HG02759 (cell line): ENCODE measurements around the gene WARS2.

Source experiments
- ATAC-seq: cut with Tn5 transposase; IDR thresholded peaks from one replicate; pipeline ENCODE4 v1.9.1; 2021; ENCODE audit warnings: mild to moderate bottlenecking, moderate library complexity; ENCODE audit not compliant: unreplicated experiment

The WARS2 gene

DNA sequence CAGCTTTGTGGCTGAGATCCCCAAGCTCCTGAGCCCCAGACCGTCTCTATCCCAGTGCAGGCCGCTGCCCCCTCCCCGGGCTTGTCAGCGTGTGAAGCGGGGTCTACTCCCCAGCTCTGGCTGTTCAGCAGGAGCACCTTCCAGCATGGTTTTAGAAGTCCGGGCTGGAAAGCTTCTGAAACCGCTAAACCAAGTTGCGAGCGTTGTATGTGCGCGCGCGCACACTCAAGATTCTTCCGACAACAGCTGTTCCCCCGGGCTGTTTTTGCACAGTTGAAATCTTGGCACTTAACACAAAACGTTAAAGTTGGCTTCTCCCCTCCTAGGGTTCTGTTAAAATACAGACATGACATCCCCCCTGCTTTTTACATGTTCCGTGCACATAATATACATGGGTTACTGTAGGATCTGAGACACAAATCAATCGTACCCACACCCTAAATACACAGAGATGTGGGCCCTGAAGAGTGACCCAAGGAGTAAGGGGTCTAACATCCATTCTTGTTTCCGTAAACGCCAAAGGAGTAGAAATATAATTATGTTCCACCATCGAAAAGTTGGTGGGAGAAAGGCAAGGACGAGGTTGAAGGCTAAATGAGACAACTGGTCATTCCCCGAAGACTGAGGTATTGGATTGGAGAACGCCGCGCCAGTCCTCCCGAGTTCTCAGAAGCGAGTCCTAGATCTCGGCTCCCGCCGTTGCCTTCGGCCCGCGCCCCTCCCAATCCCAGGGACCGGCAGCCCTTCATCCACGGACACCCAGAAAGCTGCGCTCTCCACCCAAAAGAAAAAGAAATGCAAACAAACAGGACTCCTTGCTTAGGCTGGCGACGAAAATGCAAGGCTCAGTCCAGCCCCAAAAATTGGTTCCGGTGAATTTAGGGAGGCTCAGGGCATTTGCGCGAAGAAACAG, 153.6 kb downstream of the WARS2 start:
- no peak for ATAC-seq

GRCh38 chr1:118985640-118986554, 154.6 kb downstream of the WARS2 start:
- no peak for ATAC-seq

DNA sequence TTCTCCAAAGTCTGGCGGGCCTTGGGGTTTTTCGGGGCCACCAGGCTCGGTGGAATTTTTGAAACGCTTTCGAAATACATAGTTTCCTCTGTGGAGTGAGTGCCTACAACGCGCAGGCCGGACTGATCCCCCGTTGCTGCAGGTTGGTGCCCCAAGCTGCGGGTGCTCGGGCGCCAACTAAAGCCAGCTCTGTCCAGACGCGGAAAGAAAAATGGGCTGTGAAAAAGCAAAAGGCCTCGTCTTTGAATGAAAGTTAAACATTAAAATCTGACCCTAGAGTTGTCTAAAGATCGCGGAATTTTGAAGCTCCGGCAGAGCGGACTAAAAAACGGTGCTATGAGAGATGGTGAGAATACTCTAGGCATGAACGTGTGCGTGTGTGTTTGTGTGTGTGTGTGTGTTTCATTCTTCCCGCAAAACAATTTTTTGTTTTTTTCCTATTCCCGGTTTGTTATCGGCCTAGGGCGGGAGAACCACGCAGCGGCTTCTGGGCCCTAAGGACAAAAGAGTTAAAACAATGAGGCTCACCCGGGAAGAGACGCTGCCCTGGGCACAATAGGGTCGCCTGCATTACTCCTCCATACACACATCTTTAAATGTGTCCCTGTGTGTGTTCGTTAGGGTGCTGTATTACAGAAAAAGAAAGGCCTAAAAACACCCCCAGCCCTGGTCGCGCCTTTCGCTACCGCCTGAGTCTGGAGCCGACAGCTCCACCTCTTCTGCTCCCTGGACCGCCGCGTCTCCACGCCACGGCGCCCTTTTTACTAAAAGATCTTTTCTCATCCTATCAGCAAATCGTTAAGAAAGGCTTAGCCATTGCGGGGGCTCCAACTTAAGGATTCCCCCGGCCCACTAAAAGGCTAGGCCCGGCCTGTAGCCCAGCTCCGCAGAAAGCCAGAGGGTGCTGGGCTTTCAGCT, 155.5 kb downstream of the WARS2 start:
- no peak for ATAC-seq

GRCh38 chr1:118984086-118984721, 156.2 kb downstream of the WARS2 start:
- no peak for ATAC-seq

- no peak for ATAC-seq
Observed at GRCh38 chr1:118983558-118984041, 156.9 kb downstream of the WARS2 start.

GRCh38 chr1:118982821-118983557, 157.5 kb downstream of the WARS2 start:
- ATAC-seq, result no peak

DNA sequence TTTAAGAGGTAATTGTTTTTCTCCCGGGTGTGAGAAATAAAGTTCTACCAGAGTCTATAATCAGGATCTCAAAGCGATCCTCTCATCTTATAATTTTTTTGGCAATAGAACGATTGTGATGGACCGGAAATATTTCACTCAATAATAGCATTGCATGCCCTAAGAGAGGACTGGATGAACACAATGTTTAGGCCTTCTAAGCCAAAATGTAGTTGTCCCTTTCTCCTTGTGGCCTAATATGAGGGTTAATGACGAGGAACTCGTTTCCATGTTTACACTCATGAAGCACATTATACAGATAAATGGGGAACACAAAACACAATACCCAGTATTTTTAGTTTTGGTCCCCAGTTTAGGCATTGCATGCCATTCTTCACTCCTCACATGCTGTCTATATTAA, 158.2 kb downstream of the WARS2 start:
- no peak for ATAC-seq

DNA sequence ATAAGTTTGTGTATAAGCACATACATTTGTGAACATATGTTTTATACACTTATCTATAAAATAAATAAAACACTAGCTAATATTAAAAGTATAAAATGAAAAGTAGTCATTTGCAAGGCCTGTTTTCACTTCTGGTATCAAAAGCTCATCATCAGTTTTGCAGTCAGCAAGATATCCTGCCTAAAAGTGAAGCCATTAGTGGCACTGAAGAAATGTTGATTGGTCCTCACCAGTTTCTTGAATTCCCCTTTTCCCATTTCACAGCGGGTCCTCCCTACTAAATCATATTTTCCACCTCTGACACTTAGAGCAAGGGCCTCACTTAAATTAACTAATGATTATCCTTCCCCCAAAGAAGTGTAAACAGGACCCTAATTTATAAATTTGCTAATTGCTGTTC, 159.0 kb downstream of the WARS2 start:
- ATAC-seq, result no peak
